HepG2 (cell line): ENCODE measurements around the gene ACTR10. TPM values are rescaled to one million over a fixed set of nuclear protein-coding genes. Genes with fewer than 3 reads are reported as not detected.

Source experiments
- ATAC-seq: fragments of 200-7000 bp; cut with Tn5 transposase; 3 replicates; pipeline ENCODE4 v1.9.1; 2020; ENCODE audit warnings: mild to moderate bottlenecking, moderate library complexity
- BruUV-seq: library from RNA; stranded (reverse); fragments of 400-500 nt; replicated peaks from 2 replicates; lab custom pipeline; 2021; lab: Mats Ljungman, UMichigan
- CTCF ChIA-PET: fragments of 300-600 bp; formaldehyde crosslinking; extraction: SDS; loops from one replicate; lab custom pipeline; 2021; ENCODE audit warnings: low total read pairs, inconsistent platforms, low intra/inter-chr PET ratio; lab: Yijun Ruan, JAX
- POLR2A ChIA-PET: fragments of 350-600 bp; sonication (Branson Sonifier 250); formaldehyde crosslinking; loops from one replicate; lab custom pipeline; 2020; ENCODE audit warnings: antibody characterized with exemption, inconsistent platforms; lab: Yijun Ruan, JAX
- DNase-seq: peaks from one replicate; pipeline ENCODE4 v3.0.0-alpha.2; 2015; ENCODE audit warnings: low spot score
- FAIRE-seq: peaks from 3 replicates; lab custom pipeline; 2011; peaks lifted over from hg19 to GRCh38; lab: Jason Lieb, UNC
- H2AFZ ChIP-seq: one replicate; pipeline ENCODE4 v1.6.1; 2011; ENCODE audit warnings: low read length, inconsistent platforms
- H3K27ac ChIP-seq: fragments of 300-600 bp; 3 replicates; pipeline ENCODE4 v1.8.0; 2011; ENCODE audit warnings: mixed run types, mild to moderate bottlenecking, mixed read lengths, low read length, inconsistent platforms; ENCODE audit not compliant: insufficient read depth; ENCODE audit errors: extremely low read length
- H3K27me3 ChIP-seq, 2 experiments: fragments of 200-600 bp in 1 of 2; 2 replicates in 1 of 2; 3 replicates in 1 of 2; pipeline versions ENCODE4 v1.6.0 to v1.8.0; 2011; ENCODE audit warnings: low read length in 2 of 2, mild to moderate bottlenecking in 2 of 2, moderate library complexity in 2 of 2, inconsistent platforms in 1 of 2; ENCODE audit not compliant: insufficient read depth in 2 of 2, control insufficient read depth in 1 of 2
- H3K36me3 ChIP-seq, 2 experiments: fragments of 200-600 bp in 1 of 2; replicated peaks in 1 of 2; 2 replicates in 1 of 2; 3 replicates in 1 of 2; pipeline versions ENCODE4 v1.5.1 to v1.8.0; 2011; ENCODE audit warnings: low read length in 2 of 2, inconsistent platforms in 1 of 2; ENCODE audit not compliant: insufficient read depth in 2 of 2, control insufficient read depth in 1 of 2
- H3K4me1 ChIP-seq: 2 replicates; pipeline ENCODE4 v1.5.1; 2012; ENCODE audit warnings: low read length, inconsistent platforms; ENCODE audit not compliant: insufficient read depth
- H3K4me2 ChIP-seq: 2 replicates; pipeline ENCODE4 v1.6.0; 2011; ENCODE audit warnings: low read depth, low read length, inconsistent platforms
- H3K4me3 ChIP-seq, 3 experiments: fragments of 200-600 bp in 1 of 3; sonication (generic), shearing (Covaris generic) in 1 of 3; replicated peaks in 1 of 3; 2 replicates each; pipeline ENCODE4 v1.5.1; 2011 to 2016; ENCODE audit warnings: low read length in 3 of 3, inconsistent platforms in 2 of 3, low read depth in 2 of 3, mild to moderate bottlenecking in 2 of 3, control low read depth in 1 of 3, mixed read lengths in 1 of 3; ENCODE audit not compliant: insufficient read depth in 1 of 3
- H3K79me2 ChIP-seq: one replicate; pipeline ENCODE4 v1.6.1; 2011; ENCODE audit warnings: low read length, inconsistent platforms; ENCODE audit not compliant: insufficient read depth
- H3K9ac ChIP-seq: 2 replicates; pipeline ENCODE4 v1.6.0; 2011; ENCODE audit warnings: mild to moderate bottlenecking, low read depth, low read length, inconsistent platforms; ENCODE audit not compliant: insufficient read depth
- H3K9me3 ChIP-seq: 2 replicates; pipeline ENCODE4 v1.5.1; 2012; ENCODE audit warnings: mild to moderate bottlenecking, low read length
- H4K20me1 ChIP-seq: 2 replicates; pipeline ENCODE4 v1.6.0; 2011; ENCODE audit warnings: inconsistent platforms, mild to moderate bottlenecking, low read length, moderate library complexity; ENCODE audit not compliant: insufficient read depth
- ATF7-NPFF ChIP-seq: sonication (generic); formaldehyde crosslinking; IDR thresholded peaks from 2 replicates; pipeline ENCODE4 v1.8.1; 2023; ENCODE audit warnings: mild to moderate bottlenecking, low read depth, missing genetic modification reagents, moderate library complexity
- NFKBIZ ChIP-seq: IDR thresholded peaks from 2 replicates; pipeline ENCODE4 v1.6.1; 2018; ENCODE audit warnings: missing genetic modification reagents, missing compliant biosample characterization
- PCBP2 ChIP-seq: fragments of 200-400 bp; formaldehyde crosslinking; optimal IDR thresholded peaks from 2 replicates; pipeline ENCODE3; 2018; ENCODE audit warnings: low read length, low read depth; ENCODE audit not compliant: poor library complexity, severe bottlenecking
- PITX1 ChIP-seq: sonication (generic); formaldehyde crosslinking; IDR thresholded peaks from 2 replicates; pipeline ENCODE4 v1.5.1; 2020; ENCODE audit warnings: mild to moderate bottlenecking, missing genetic modification reagents
- TAF15 ChIP-seq: fragments of 200-400 bp; formaldehyde crosslinking; IDR thresholded peaks from one replicate; pipeline ENCODE4 v1.6.1; 2018; ENCODE audit warnings: mild to moderate bottlenecking, low read depth, low read length; ENCODE audit not compliant: poor library complexity, severe bottlenecking
- YEATS2 ChIP-seq: sonication (generic); formaldehyde crosslinking; IDR thresholded peaks from 2 replicates; pipeline ENCODE4 v1.4.0; 2020; ENCODE audit warnings: missing genetic modification reagents, borderline replicate concordance
- ZNF460 ChIP-seq: sonication (generic); formaldehyde crosslinking; IDR thresholded peaks from 2 replicates; pipeline ENCODE4 v1.5.1; 2020; ENCODE audit warnings: missing genetic modification reagents, mild to moderate bottlenecking, borderline replicate concordance
- ZNF749 ChIP-seq: sonication (generic); formaldehyde crosslinking; IDR thresholded peaks from 2 replicates; pipeline ENCODE4 v1.8.0; 2022; ENCODE audit warnings: mild to moderate bottlenecking, missing genetic modification reagents, moderate library complexity, borderline replicate concordance
- WGBS: methylation state at CpG from one replicate; pipeline ENCODE4 v1.1.6; 2017; ENCODE audit warnings: low lambda C conversion rate; 5-methylcytosine and 5-hydroxymethylcytosine counted together
- in situ Hi-C: cut with HindIII; loops from 2 replicates; pipeline ENCODE4 v1.10.0; 2017; ENCODE audit warnings: low pct_unique_long_range_greater_than_20kb; ENCODE audit not compliant: extremely low pct_ligation_motif_present
- intact Hi-C: fragments of 100-400 bp; cut with micrococcal nuclease; formaldehyde crosslinking; loops from one replicate; pipeline ENCODE4 v1.10.0; 2022; ENCODE audit not compliant: unreplicated experiment
- polyA plus RNA-seq, 8 experiments: library from polyadenylated mRNA; depleted of rRNA in 3 of 8; stranded (reverse) in 7 of 8; unstranded in 1 of 8; fragments of >200 nt; fragmentation: Illumina TruSeq in 4 of 8; extraction: Trizol in 4 of 8; gene quantifications; 2 replicates each; pipeline versions ENCODE4 v1.2.1 to v1.2.3, GENCODE V29; 2011 to 2016; ENCODE audit warnings: low read depth in 4 of 8, missing spikeins in 1 of 8, mixed read lengths in 1 of 8; ENCODE audit not compliant: insufficient read depth in 1 of 8
- total RNA-seq, 5 experiments: library from RNA; depleted of rRNA; stranded (reverse); fragments of >200 nt; fragmentation: Illumina TruSeq; extraction: Trizol; gene quantifications; 2 replicates each; pipeline ENCODE4 v1.2.3, GENCODE V29; 2016; ENCODE audit warnings: low read depth in 1 of 5
- TF ChIP-seq, protein P1 (sequence below): sonication (generic); formaldehyde crosslinking; IDR thresholded peaks from 2 replicates; pipeline ENCODE4 v1.8.0; 2022; ENCODE audit warnings: missing genetic modification reagents, mild to moderate bottlenecking, borderline replicate concordance

The ACTR10 gene
- total and polyA plus RNA-seq, 2 of the 13 experiments (the other 11 are each of a cell fraction or from before 2014, with no cell fraction given), result 30.0 to 41.3 TPM

DNA sequence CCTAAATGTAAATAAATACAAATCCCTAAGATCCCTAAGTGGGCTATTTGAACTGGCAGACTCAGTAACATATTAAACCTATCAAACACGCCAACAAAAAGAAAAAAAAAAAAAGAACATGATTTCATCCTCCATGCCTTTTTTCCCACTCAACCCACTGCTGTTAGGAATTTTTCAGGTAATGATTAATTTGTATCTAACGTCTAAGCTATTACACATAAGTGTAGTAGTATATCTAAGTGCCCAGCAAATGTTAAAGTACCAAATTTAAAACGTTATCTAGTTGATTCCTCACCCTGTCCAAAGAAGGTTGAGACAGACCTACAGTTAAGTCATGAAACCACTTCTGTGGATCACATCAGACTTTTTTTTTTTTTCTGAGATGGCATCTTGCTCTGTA is 82.0 kb downstream of the ACTR10 start:
- intact Hi-C loops (no loop called here), in situ Hi-C loops (no loop called here)
- TF ChIP-seq ATF7-NPFF (no peak), PCBP2 (no peak), TAF15 (no peak), NFKBIZ (no peak), ZNF749 (CRISPR knock-in tag) (no peak), ZNF460 (CRISPR knock-in tag) (no peak), YEATS2 (CRISPR knock-in tag) (no peak), PITX1 (no peak)
- TF ChIP-seq, protein P1, sequence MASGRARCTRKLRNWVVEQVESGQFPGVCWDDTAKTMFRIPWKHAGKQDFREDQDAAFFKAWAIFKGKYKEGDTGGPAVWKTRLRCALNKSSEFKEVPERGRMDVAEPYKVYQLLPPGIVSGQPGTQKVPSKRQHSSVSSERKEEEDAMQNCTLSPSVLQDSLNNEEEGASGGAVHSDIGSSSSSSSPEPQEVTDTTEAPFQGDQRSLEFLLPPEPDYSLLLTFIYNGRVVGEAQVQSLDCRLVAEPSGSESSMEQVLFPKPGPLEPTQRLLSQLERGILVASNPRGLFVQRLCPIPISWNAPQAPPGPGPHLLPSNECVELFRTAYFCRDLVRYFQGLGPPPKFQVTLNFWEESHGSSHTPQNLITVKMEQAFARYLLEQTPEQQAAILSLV (CRISPR knock-in tag), result no peak
- H3K4me2 ChIP-seq, result no peak overlapping the region
- no peak for FAIRE-seq
- H3K4me3 ChIP-seq, result no peak overlapping the region
- no peak for DNase-seq
- no peaks in the 10 kb centered on the region for H3K9me3 ChIP-seq
- ATAC-seq, result no peak
- POLR2A ChIA-PET, result interaction anchor here (1.0 kb wide), 1 partner anchor 16 kb away, joined by 5 read pairs; the partner anchor contains the start of gene ARID4A
- H4K20me1 ChIP-seq, result no peaks in the 10 kb centered on the region
- H3K9ac ChIP-seq, result no peak overlapping the region
- CTCF ChIA-PET, result no interaction called here
- peaks cover 89% of the 10 kb centered on the region for H3K79me2 ChIP-seq
- no TSS peak for BruUV-seq
- 75% methylated on average over 3 of the region's 3 CpGs for WGBS
- H3K4me1 ChIP-seq, result peaks cover 85% of the 10 kb centered on the region
- no peak overlapping the region for H2AFZ ChIP-seq
- peaks cover 8 to 61% of the 10 kb centered on the region in 2 experiments for H3K36me3 ChIP-seq
- H3K27ac ChIP-seq, result no peak overlapping the region
- no peaks in the 10 kb centered on the region for H3K27me3 ChIP-seq
